Loucy (cell line): ENCODE results near the gene DNAH6.

ENCODE experiments used
- H2AFZ ChIP-seq: fragments of 200-600 bp; sonication (generic); 2 replicates; pipeline ENCODE4 v1.6.0; 2016; ENCODE audit warnings: antibody characterized with exemption, mild to moderate bottlenecking, low read length, moderate library complexity
- H3F3A ChIP-seq: fragments of 200-600 bp; 2 replicates; pipeline ENCODE4 v1.6.0; 2016; ENCODE audit warnings: antibody characterized with exemption, low read depth, mild to moderate bottlenecking
- H3K27me3 ChIP-seq: fragments of 200-600 bp; sonication (generic); 2 replicates; pipeline ENCODE4 v1.6.1; 2014; ENCODE audit warnings: low read length, mild to moderate bottlenecking; ENCODE audit not compliant: insufficient read depth, poor library complexity, severe bottlenecking
- H3K36me3 ChIP-seq: fragments of 200-600 bp; sonication (generic); 2 replicates; pipeline ENCODE4 v1.6.1; 2016; ENCODE audit warnings: low read length; ENCODE audit not compliant: insufficient read depth
- H3K4me1 ChIP-seq: fragments of 200-600 bp; sonication (generic); 2 replicates; pipeline ENCODE4 v1.5.1; 2014; ENCODE audit warnings: low read length, mild to moderate bottlenecking; ENCODE audit not compliant: insufficient read depth, poor library complexity, severe bottlenecking
- H3K4me2 ChIP-seq: fragments of 200-600 bp; sonication (generic); 2 replicates; pipeline ENCODE4 v1.6.0; 2014; ENCODE audit warnings: antibody characterized with exemption, low read length, low read depth, mild to moderate bottlenecking; ENCODE audit not compliant: poor library complexity, severe bottlenecking
- H3K4me3 ChIP-seq: fragments of 200-600 bp; sonication (generic); 2 replicates; pipeline ENCODE4 v1.5.1; 2014; ENCODE audit warnings: low read length, mild to moderate bottlenecking, mixed read lengths; ENCODE audit not compliant: poor library complexity, severe bottlenecking
- H3K79me2 ChIP-seq: fragments of 200-600 bp; sonication (generic); 2 replicates; pipeline ENCODE4 v1.6.1; 2014; ENCODE audit warnings: low read length; ENCODE audit not compliant: insufficient read depth
- H3K9ac ChIP-seq: fragments of 200-600 bp; sonication (generic); 2 replicates; pipeline ENCODE4 v1.6.0; 2014; ENCODE audit warnings: mild to moderate bottlenecking, low read depth, low read length, moderate library complexity; ENCODE audit not compliant: poor library complexity, severe bottlenecking
- H3K9me2 ChIP-seq: fragments of 200-600 bp; sonication (generic); replicated peaks from 2 replicates; pipeline ENCODE4 v1.6.1; 2016; ENCODE audit warnings: low read depth, low read length, mixed read lengths
- H3K9me3 ChIP-seq: fragments of 200-600 bp; sonication (generic); 2 replicates; pipeline ENCODE4 v1.6.1; 2014; ENCODE audit warnings: mild to moderate bottlenecking, antibody characterized with exemption, low read length, low read depth; ENCODE audit not compliant: insufficient read depth
- H4K20me1 ChIP-seq: fragments of 200-600 bp; sonication (generic); 2 replicates; pipeline ENCODE4 v1.6.0; 2014; ENCODE audit warnings: antibody characterized with exemption, low read length, mild to moderate bottlenecking; ENCODE audit not compliant: insufficient read depth, poor library complexity, severe bottlenecking
- CTCF ChIP-seq: fragments of 200-600 bp; sonication (generic); conservative IDR thresholded peaks from 2 replicates; pipeline ENCODE4 v1.5.1; 2014; ENCODE audit warnings: mild to moderate bottlenecking, antibody characterized with exemption, low read length
- EZH2phosphoT487 ChIP-seq: fragments of 200-600 bp; IDR thresholded peaks from 2 replicates; pipeline ENCODE4 v1.6.1; 2018; ENCODE audit warnings: antibody characterized with exemption, mild to moderate bottlenecking, moderate library complexity, borderline replicate concordance

Gene DNAH6

GRCh38 chr2:84833481-84834150, 317.3 kb downstream of the DNAH6 start:
- H2AFZ ChIP-seq: no peak overlapping the region
- H3K4me1 ChIP-seq: no peaks in the 10 kb centered on the region
- TF ChIP-seq CTCF: no peak
- no peak for TF ChIP-seq EZH2phosphoT487
- H3K79me2 ChIP-seq: no peaks in the 10 kb centered on the region
- H3K4me2 ChIP-seq: no peak overlapping the region
- no peaks in the 10 kb centered on the region for H4K20me1 ChIP-seq
- peaks cover 2% of the 10 kb centered on the region; the same call in 1 of the 2 replicates for H3K9me3 ChIP-seq
- H3K9ac ChIP-seq: no peak overlapping the region
- no peaks in the 10 kb centered on the region for H3K27me3 ChIP-seq
- no peaks in the 10 kb centered on the region for H3F3A ChIP-seq
- H3K36me3 ChIP-seq: no peaks in the 10 kb centered on the region
- no peaks in the 10 kb centered on the region for H3K9me2 ChIP-seq
- no peak overlapping the region for H3K4me3 ChIP-seq

GRCh38 chr2:84836215-84836614, 319.9 kb downstream of the DNAH6 start:
- Histone ChIP-seq H3K9me2 (no peaks in the 10 kb centered on the region), H3K9me3 (peaks cover 2% of the 10 kb centered on the region; the same call in 1 of the 2 replicates), H3K4me3 (no peak overlapping the region), H3K27me3 (peaks cover 2% of the 10 kb centered on the region), H3K4me2 (no peak overlapping the region), H3K4me1 (no peaks in the 10 kb centered on the region), H3F3A (no peaks in the 10 kb centered on the region), H4K20me1 (no peaks in the 10 kb centered on the region), H3K36me3 (no peaks in the 10 kb centered on the region), H3K79me2 (no peaks in the 10 kb centered on the region), H3K9ac (no peak overlapping the region), H2AFZ (no peak overlapping the region)
- no peak for TF ChIP-seq EZH2phosphoT487
- TF ChIP-seq CTCF: no peak

- H3K27me3 ChIP-seq: peaks cover 26% of the 10 kb centered on the region
- no peak overlapping the region for H3K9ac ChIP-seq
- H3K4me1 ChIP-seq: no peaks in the 10 kb centered on the region
- H3F3A ChIP-seq: no peaks in the 10 kb centered on the region
- no peaks in the 10 kb centered on the region for H3K36me3 ChIP-seq
- no peak overlapping the region for H3K4me2 ChIP-seq
- H3K9me3 ChIP-seq: peaks cover 2% of the 10 kb centered on the region; the same call in 1 of the 2 replicates
- H3K79me2 ChIP-seq: no peaks in the 10 kb centered on the region
- H4K20me1 ChIP-seq: no peaks in the 10 kb centered on the region
- no peak overlapping the region for H2AFZ ChIP-seq
- no peaks in the 10 kb centered on the region for H3K9me2 ChIP-seq
- H3K4me3 ChIP-seq: no peak overlapping the region
- no peak for TF ChIP-seq EZH2phosphoT487
- no peak for TF ChIP-seq CTCF
Measured at GRCh38 chr2:84838434-84839145, 322.3 kb downstream of the DNAH6 start.
